ENCODE data around the gene GYS2. TPM values are rescaled to one million over a fixed set of nuclear protein-coding genes. Genes with fewer than 3 reads are reported as not detected.
"Not testable (repeated sequence)": the region's sequence is repeated elsewhere in the genome, so short reads cannot be mapped to it uniquely, and the experiment has no call there.

GYS2 gene
- total and polyA plus RNA-seq, 2 of the 4 experiments (the other 2 are of a cell fraction) = not detected

DNA sequence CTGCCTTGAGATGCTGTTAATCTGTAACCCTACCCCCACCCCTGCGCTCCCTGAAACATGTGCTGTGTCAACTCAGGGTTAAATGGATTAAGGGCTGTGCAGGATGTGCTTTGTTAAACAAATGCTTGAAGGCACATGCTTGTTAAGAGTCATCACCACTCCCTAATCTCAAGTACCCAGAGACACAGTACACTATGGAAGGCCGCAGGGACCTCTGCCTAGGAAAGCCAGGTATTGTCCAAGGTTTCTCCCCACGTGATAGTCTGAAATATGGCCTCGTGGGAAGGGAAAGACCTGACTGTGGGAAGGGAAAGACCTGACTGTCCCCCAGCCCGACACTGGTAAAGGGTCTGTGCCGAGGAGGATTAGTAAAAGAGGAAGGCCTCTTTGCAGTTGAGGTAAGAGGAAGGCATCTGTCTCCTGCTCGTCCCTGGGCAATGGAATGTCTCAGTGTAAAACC, 40.4 kb upstream of the GYS2 start:
- H2AFZ ChIP-seq (replicated peaks; ENCODE audit: low read length, poor library complexity); H3K4me1 ChIP-seq (ENCODE audit: control insufficient read depth, insufficient read depth, low read length); H3K18ac ChIP-seq (ENCODE audit: low read depth, low read length); ATAC-seq (ENCODE audit: low read depth); CTCF ChIA-PET; H2BK120ac ChIP-seq (ENCODE audit: low read depth, low read length); H2AK9ac ChIP-seq (replicated peaks; ENCODE audit: low read depth, low read length, poor library complexity); H4K91ac ChIP-seq (ENCODE audit: insufficient read depth, low read depth, low read length); H4K8ac ChIP-seq (ENCODE audit: low read depth in 2 of 2, low read length in 2 of 2); H4K5ac ChIP-seq (ENCODE audit: low read depth, low read length); H4K20me1 ChIP-seq (ENCODE audit: insufficient read depth, low read length); intact Hi-C loops (cut with micrococcal nuclease); H3K4ac ChIP-seq (ENCODE audit: low read depth, low read length); H3K27me3 ChIP-seq (ENCODE audit: control insufficient read depth, insufficient read depth, low read length); H3K9me1 ChIP-seq (ENCODE audit: insufficient read depth, low read length); H2BK5ac ChIP-seq (ENCODE audit: low read depth, low read length, poor library complexity, severe bottlenecking); H2BK15ac ChIP-seq (ENCODE audit: low read depth, low read length); H3K23ac ChIP-seq (ENCODE audit: low read depth, low read length); H3K4me3 ChIP-seq (ENCODE audit: insufficient read depth, low read depth, low read length); H3K9ac ChIP-seq (ENCODE audit: low read depth, low read length); H2BK20ac ChIP-seq (ENCODE audit: low read depth, low read length); BruUV-seq (replicated peaks); H3K9me3 ChIP-seq (ENCODE audit: control insufficient read depth, insufficient read depth, low read length); H2AK5ac ChIP-seq (ENCODE audit: low read depth, low read length); H3K56ac ChIP-seq (ENCODE audit: extremely low read depth, insufficient read depth, low read length); dilution Hi-C loops (cut with HindIII; ENCODE audit: low sequenced_read_pairs, unreplicated experiment); H3K4me2 ChIP-seq (ENCODE audit: low read depth, low read length); H3K14ac ChIP-seq (replicated peaks; ENCODE audit: low read depth, low read length): not testable (repeated sequence)
- peaks cover 17 to 29% of the 10 kb centered on the region in 2 experiments for H3K79me1 ChIP-seq (ENCODE audit: low read depth in 1 of 2, low read length in 2 of 2)
- WGBS, 2 experiments (ENCODE audit: extremely low coverage in 2 of 2, insufficient read length in 1 of 2) = no CpG with 5 or more reads among the region's 7 CpGs
- peaks cover 44% of the 10 kb centered on the region for H3K36me3 ChIP-seq (ENCODE audit: control insufficient read depth, insufficient read depth, low read length)
- peak; percentile 36 for DNase-seq
- in situ Hi-C loops (cut with MboI; ENCODE audit: low sequenced_read_pairs) = loop anchor here (10.0 kb wide), 1 partner anchor 140 kb away; the partner anchor contains the start of genes GOLT1B and RECQL
- POLR2A ChIA-PET (ENCODE audit: unreplicated experiment) = interaction anchor here (1.0 kb wide), 1 partner anchor 14 kb away, joined by 10 read pairs; no protein-coding TSS in a partner anchor
- H3K27ac ChIP-seq (ENCODE audit: insufficient read depth, low read length) = peak overlapping the region; percentile 29; the same call in 1 of the 2 replicates

Measured in IMR-90 (cell line).